ENCODE measurements around the gene RFNG.

DNA sequence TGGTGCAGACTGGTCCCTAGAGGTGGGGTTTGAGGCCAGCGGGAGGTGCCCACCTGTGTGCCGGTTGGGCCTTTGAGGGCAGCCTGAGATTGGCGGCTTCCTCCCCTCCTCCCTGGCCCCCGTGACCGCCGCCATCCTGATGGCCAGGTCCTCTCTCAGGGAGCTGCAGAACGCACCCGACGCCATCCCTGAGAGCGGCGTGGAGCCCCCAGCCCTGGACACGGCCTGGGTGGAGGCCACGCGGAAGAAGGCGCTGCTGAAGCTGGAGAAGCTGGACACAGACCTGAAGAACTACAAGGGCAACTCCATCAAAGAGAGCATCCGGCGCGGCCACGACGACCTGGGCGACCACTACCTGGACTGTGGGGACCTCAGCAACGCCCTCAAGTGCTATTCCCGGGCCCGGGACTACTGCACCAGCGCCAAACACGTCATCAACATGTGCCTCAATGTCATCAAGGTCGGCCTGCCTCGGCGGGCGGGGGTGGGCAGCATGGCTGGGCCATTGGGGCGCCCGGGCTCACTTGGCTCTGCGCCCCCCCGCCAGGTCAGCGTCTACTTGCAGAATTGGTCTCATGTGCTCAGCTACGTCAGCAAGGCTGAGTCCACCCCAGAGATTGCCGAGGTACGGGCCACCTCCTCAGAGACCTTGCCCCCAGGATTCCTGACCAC is 2.9 kb upstream of the RFNG start:
- TF ChIP-seq, protein P1, sequence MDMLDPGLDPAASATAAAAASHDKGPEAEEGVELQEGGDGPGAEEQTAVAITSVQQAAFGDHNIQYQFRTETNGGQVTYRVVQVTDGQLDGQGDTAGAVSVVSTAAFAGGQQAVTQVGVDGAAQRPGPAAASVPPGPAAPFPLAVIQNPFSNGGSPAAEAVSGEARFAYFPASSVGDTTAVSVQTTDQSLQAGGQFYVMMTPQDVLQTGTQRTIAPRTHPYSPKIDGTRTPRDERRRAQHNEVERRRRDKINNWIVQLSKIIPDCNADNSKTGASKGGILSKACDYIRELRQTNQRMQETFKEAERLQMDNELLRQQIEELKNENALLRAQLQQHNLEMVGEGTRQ (IDR thresholded peaks at IDR 0.05; ENCODE audit: low read depth, low read length), result no peak
- TF ChIP-seq CTCF (conservative IDR thresholded peaks at IDR 0.05; ENCODE audit: low read depth, low read length) (no peak), MXI1 (IDR thresholded peaks at IDR 0.05; ENCODE audit: borderline replicate concordance, low read depth, low read length) (no peak), POLR2A (IDR thresholded peaks at IDR 0.05; ENCODE audit: low read depth, low read length) (no peak)
